ENCODE measurements around the gene GABRB2. TPM values are rescaled to one million over a fixed set of nuclear protein-coding genes. Genes with fewer than 3 reads are reported as not detected.

The GABRB2 gene
- polyA plus RNA-seq, 2 of the 4 experiments (the other 2 are of a cell fraction), result not detected

DNA sequence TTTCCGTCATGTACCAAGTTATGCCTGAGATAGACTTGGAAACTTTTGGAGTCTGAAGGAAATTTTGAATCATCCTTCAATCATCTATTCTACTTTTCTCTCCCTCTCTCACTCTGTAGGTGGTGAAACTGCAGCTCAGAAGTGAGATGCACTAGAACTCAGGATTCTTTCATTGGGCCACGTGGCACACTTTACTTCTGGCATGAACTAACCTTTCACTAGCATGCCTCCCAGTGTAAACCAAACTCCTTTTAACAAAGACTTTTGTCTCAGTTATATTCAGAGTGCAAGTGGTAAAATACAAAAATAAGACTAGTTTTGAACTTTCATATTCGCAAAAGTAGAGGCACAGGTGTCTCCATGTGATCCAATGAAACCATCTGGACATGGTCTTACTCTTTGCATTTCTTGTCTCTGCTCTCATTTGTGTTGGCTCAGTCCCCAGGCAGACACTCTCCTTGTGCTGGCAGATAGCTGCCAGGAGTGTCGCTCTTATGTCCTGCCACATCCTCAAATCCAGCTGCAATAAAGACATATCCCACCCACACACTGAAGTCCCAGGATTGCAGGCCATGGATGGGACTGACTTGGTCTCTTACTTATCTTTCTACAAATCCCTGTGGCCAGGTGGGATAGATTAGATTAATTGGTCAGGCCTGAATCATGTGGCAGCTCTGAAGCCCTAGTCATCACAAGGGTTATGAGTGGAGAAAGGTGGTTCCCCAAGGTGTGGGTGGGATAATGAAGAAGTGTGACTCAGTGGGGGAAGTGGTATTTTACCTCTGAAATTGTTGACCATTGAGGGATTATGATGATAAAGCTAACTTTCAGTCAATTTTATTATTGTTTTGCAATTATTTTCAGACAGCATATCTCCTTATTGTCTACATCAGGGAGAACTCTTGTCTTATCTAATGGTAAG, 267.5 kb downstream of the GABRB2 start:
- H3K9me3 ChIP-seq, result no peaks in the 10 kb centered on the region
- WGBS (ENCODE audit: missing lambda C conversion rate), result 22% methylated on average over 4 of the region's 4 CpGs
- no peak overlapping the region for H3K4me2 ChIP-seq
- ATAC-seq (no peak), DNase-seq (ENCODE audit: low read depth in 1 of 2, low spot score in 1 of 2) (no peak), FAIRE-seq (no peak)
- CTCF ChIA-PET, result no interaction called here
- TF ChIP-seq, protein P1, sequence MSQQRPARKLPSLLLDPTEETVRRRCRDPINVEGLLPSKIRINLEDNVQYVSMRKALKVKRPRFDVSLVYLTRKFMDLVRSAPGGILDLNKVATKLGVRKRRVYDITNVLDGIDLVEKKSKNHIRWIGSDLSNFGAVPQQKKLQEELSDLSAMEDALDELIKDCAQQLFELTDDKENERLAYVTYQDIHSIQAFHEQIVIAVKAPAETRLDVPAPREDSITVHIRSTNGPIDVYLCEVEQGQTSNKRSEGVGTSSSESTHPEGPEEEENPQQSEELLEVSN (IDR thresholded peaks at IDR 0.05; ENCODE audit: borderline replicate concordance, low read depth), result no peak
- no peak for TF ChIP-seq NR3C1 (IDR thresholded peaks at IDR 0.05)
- TF ChIP-seq, protein P2, sequence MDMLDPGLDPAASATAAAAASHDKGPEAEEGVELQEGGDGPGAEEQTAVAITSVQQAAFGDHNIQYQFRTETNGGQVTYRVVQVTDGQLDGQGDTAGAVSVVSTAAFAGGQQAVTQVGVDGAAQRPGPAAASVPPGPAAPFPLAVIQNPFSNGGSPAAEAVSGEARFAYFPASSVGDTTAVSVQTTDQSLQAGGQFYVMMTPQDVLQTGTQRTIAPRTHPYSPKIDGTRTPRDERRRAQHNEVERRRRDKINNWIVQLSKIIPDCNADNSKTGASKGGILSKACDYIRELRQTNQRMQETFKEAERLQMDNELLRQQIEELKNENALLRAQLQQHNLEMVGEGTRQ (IDR thresholded peaks at IDR 0.05), result no peak
- TF ChIP-seq TFCP2L1 (CRISPR knock-in tag; IDR thresholded peaks at IDR 0.05), result no peak
- TF ChIP-seq RCOR1 (IDR thresholded peaks at IDR 0.05; ENCODE audit: low read depth, low read length), result no peak
- no peak for TF ChIP-seq SREBF2 (IDR thresholded peaks at IDR 0.05)
- TF ChIP-seq KDM1A (IDR thresholded peaks at IDR 0.05; ENCODE audit: low read depth), result no peak
- no peak for TF ChIP-seq ZC3H11A (IDR thresholded peaks at IDR 0.05)
- no peak for TF ChIP-seq CHD2 (IDR thresholded peaks at IDR 0.05; ENCODE audit: low read length, partially characterized antibody)
- no peaks in the 10 kb centered on the region for H3K4me1 ChIP-seq
- no peak overlapping the region for H3K4me3 ChIP-seq
- H3K27ac ChIP-seq, result no peak overlapping the region
- POLR2A ChIA-PET, result no interaction called here

DNA sequence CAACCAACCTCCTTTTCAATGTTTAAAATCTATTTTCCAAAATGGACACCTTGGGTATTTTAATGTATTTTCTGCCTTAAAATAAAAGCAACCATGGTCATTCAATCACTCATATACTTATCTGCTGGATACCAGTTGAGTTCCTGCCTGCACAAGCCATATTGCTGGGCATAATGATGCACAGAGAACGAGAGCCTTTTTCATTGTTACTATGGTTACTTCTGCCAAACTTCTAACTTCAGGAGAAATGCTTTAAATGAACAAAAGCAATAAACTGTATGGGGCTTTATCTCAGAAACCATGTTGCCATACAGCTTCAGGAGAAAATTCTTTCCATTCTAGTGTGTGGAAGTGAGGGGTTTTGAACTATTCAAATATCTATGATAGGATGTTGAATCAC, 269.5 kb downstream of the GABRB2 start:
- CTCF ChIA-PET, result no interaction called here
- WGBS (ENCODE audit: missing lambda C conversion rate), result 0% methylated on average over 1 of the region's 1 CpG
- H3K4me1 ChIP-seq, result no peaks in the 10 kb centered on the region
- POLR2A ChIA-PET, result no interaction called here
- ATAC-seq (no peak), FAIRE-seq (no peak), DNase-seq (ENCODE audit: low read depth in 1 of 2, low spot score in 1 of 2) (no peak)
- TF ChIP-seq CEBPB (IDR thresholded peaks at IDR 0.05), result no peak
- no peak for TF ChIP-seq MYC (IDR thresholded peaks at IDR 0.05; ENCODE audit: borderline replicate concordance, low read length)
- TF ChIP-seq, protein P3, sequence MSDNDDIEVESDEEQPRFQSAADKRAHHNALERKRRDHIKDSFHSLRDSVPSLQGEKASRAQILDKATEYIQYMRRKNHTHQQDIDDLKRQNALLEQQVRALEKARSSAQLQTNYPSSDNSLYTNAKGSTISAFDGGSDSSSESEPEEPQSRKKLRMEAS (IDR thresholded peaks at IDR 0.05), result no peak
- TF ChIP-seq HOXB13 (CRISPR knock-in tag; IDR thresholded peaks at IDR 0.05; ENCODE audit: low read depth), result no peak
- no peak for TF ChIP-seq HEYL (CRISPR knock-in tag; IDR thresholded peaks at IDR 0.05)
- no peak for TF ChIP-seq FOSB (CRISPR knock-in tag; IDR thresholded peaks at IDR 0.05)
- TF ChIP-seq PHF8 (IDR thresholded peaks at IDR 0.05; ENCODE audit: borderline replicate concordance, low read depth), result no peak
- TF ChIP-seq HOXB5 (CRISPR knock-in tag; IDR thresholded peaks at IDR 0.05), result no peak
- TF ChIP-seq CBX2 (IDR thresholded peaks at IDR 0.05; ENCODE audit: borderline replicate concordance, low read depth), result no peak
- TF ChIP-seq, protein P4, sequence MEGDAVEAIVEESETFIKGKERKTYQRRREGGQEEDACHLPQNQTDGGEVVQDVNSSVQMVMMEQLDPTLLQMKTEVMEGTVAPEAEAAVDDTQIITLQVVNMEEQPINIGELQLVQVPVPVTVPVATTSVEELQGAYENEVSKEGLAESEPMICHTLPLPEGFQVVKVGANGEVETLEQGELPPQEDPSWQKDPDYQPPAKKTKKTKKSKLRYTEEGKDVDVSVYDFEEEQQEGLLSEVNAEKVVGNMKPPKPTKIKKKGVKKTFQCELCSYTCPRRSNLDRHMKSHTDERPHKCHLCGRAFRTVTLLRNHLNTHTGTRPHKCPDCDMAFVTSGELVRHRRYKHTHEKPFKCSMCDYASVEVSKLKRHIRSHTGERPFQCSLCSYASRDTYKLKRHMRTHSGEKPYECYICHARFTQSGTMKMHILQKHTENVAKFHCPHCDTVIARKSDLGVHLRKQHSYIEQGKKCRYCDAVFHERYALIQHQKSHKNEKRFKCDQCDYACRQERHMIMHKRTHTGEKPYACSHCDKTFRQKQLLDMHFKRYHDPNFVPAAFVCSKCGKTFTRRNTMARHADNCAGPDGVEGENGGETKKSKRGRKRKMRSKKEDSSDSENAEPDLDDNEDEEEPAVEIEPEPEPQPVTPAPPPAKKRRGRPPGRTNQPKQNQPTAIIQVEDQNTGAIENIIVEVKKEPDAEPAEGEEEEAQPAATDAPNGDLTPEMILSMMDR (IDR thresholded peaks at IDR 0.05), result no peak
- TF ChIP-seq RARB (CRISPR knock-in tag; IDR thresholded peaks at IDR 0.05), result no peak
- no peak for TF ChIP-seq CHD4 (IDR thresholded peaks at IDR 0.05; ENCODE audit: borderline replicate concordance)
- no peak for TF ChIP-seq RCOR1 (IDR thresholded peaks at IDR 0.05; ENCODE audit: low read depth, low read length)
- TF ChIP-seq EHF (CRISPR knock-in tag; IDR thresholded peaks at IDR 0.05), result no peak
- no peak for TF ChIP-seq HDAC2 (IDR thresholded peaks at IDR 0.05)
- TF ChIP-seq, protein P5, sequence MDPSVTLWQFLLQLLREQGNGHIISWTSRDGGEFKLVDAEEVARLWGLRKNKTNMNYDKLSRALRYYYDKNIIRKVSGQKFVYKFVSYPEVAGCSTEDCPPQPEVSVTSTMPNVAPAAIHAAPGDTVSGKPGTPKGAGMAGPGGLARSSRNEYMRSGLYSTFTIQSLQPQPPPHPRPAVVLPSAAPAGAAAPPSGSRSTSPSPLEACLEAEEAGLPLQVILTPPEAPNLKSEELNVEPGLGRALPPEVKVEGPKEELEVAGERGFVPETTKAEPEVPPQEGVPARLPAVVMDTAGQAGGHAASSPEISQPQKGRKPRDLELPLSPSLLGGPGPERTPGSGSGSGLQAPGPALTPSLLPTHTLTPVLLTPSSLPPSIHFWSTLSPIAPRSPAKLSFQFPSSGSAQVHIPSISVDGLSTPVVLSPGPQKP (IDR thresholded peaks at IDR 0.05; ENCODE audit: low read depth, low read length), result no peak
- H3K27ac ChIP-seq, result no peak overlapping the region
- H3K4me3 ChIP-seq, result no peak overlapping the region
- no peak overlapping the region for H3K4me2 ChIP-seq
- H3K9me3 ChIP-seq, result no peaks in the 10 kb centered on the region
